ENCODE results near the gene ABCC1. TPM values are rescaled to one million over a fixed set of nuclear protein-coding genes. Genes with fewer than 3 reads are reported as not detected.

Gene ABCC1
- total RNA-seq, 4 donors from 2014 or later: 24.3 to 32.2 (median 25.7) TPM

- TF ChIP-seq CTCF (IDR thresholded peaks at IDR 0.05) (no peak), EP300 (IDR thresholded peaks at IDR 0.05) (no peak), POLR2A (IDR thresholded peaks at IDR 0.05) (no peak)
- peaks cover 0 to 58% (median 32%) of the 10 kb centered on the region in 4 donors for H3K4me1 ChIP-seq
- H3K4me3 ChIP-seq: no peak overlapping the region
- H3K27me3 ChIP-seq: no peaks in the 10 kb centered on the region
- H3K36me3 ChIP-seq: no peaks in the 10 kb centered on the region
- peak overlapping the region in 2 of 4 donors; percentile 39 to 76 for H3K27ac ChIP-seq
- no peak for DNase-seq (ENCODE audit: low spot score in 2 of 2)
- 79 to 80% methylated on average over 8 of the region's 8 CpGs for WGBS, 2 donors
- no peaks in the 10 kb centered on the region for H3K9me3 ChIP-seq
These were observed 44.1 kb downstream of the ABCC1 start for GRCh38 chr16:15993541-15993940.

GRCh38 chr16:15993946-15994665, 44.7 kb downstream of the ABCC1 start:
- no peaks in the 10 kb centered on the region for H3K9me3 ChIP-seq
- peak overlapping the region in 2 of 4 donors; percentile 39 to 76 for H3K27ac ChIP-seq
- 52 to 56% methylated on average over 9 of the region's 9 CpGs for WGBS, 2 donors
- no peak overlapping the region for H3K4me3 ChIP-seq
- no peaks in the 10 kb centered on the region for H3K36me3 ChIP-seq
- peaks cover 0 to 61% (median 35%) of the 10 kb centered on the region in 4 donors for H3K4me1 ChIP-seq
- H3K27me3 ChIP-seq: no peaks in the 10 kb centered on the region
- no peak for DNase-seq (ENCODE audit: low spot score in 2 of 2)
- TF ChIP-seq EP300 (IDR thresholded peaks at IDR 0.05): peak in 1 of 2 donors; percentile 51
- no peak for TF ChIP-seq CTCF (IDR thresholded peaks at IDR 0.05)

- Histone ChIP-seq H3K9me3 (no peaks in the 10 kb centered on the region), H3K27ac (peak overlapping the region in 3 of 4 donors; percentile 27 to 72 (median 56)), H3K4me1 (peaks cover 0 to 59% (median 35%) of the 10 kb centered on the region in 4 donors), H3K36me3 (no peaks in the 10 kb centered on the region), H3K4me3 (no peak overlapping the region), H3K27me3 (no peaks in the 10 kb centered on the region)
- peak in 1 of 2 donors; percentile 67 for TF ChIP-seq EP300 (IDR thresholded peaks at IDR 0.05)
- no peak for TF ChIP-seq CTCF (IDR thresholded peaks at IDR 0.05)
- no peak for TF ChIP-seq POLR2A (IDR thresholded peaks at IDR 0.05)
- WGBS, 2 donors: 32 to 39% methylated on average over 7 to 8 of the region's 8 CpGs
- peak; percentile 58 to 65 for DNase-seq (ENCODE audit: low spot score in 2 of 2)
These were observed 47.2 kb downstream of the ABCC1 start for GRCh38 chr16:15996432-15997109.

- Histone ChIP-seq H3K4me3 (no peak overlapping the region), H3K36me3 (no peaks in the 10 kb centered on the region), H3K27ac (no peak overlapping the region), H3K9me3 (no peaks in the 10 kb centered on the region), H3K27me3 (no peaks in the 10 kb centered on the region), H3K4me1 (peaks cover 0 to 37% (median 26%) of the 10 kb centered on the region in 4 donors)
- no peak for DNase-seq (ENCODE audit: low spot score in 2 of 2)
- WGBS, 2 donors: 90 to 91% methylated on average over 1 of the region's 1 CpG
- TF ChIP-seq EP300 (IDR thresholded peaks at IDR 0.05) (no peak), CTCF (IDR thresholded peaks at IDR 0.05) (no peak), POLR2A (IDR thresholded peaks at IDR 0.05) (no peak)
These were observed 51.3 kb downstream of the ABCC1 start for GRCh38 chr16:16000685-16001084.
